Measurements from ENCODE around the gene RAG1.

DNA sequence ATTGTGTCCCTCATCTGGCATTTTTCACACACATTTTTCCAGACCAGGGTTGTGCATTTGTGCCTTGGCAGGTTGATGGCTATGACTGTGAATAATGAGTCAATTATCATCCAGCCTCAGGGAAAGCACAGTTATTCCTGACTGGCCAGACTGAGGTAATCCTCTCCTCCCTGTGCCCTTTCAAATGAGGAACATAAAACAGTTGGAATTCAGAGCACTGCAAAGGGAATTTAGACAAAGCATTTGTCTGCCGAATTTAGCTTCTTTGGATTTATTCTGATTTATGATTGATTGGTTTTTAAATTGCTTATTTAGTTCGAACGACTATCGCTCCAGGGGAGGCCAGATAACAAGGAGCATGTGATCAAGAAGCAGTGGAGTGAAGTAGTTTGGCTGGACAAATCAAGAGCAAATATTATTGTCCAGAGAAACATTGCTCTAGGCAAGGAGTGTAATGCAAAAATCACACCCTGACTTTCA is 61.0 kb downstream of the RAG1 start:
- TF ChIP-seq, protein P1, sequence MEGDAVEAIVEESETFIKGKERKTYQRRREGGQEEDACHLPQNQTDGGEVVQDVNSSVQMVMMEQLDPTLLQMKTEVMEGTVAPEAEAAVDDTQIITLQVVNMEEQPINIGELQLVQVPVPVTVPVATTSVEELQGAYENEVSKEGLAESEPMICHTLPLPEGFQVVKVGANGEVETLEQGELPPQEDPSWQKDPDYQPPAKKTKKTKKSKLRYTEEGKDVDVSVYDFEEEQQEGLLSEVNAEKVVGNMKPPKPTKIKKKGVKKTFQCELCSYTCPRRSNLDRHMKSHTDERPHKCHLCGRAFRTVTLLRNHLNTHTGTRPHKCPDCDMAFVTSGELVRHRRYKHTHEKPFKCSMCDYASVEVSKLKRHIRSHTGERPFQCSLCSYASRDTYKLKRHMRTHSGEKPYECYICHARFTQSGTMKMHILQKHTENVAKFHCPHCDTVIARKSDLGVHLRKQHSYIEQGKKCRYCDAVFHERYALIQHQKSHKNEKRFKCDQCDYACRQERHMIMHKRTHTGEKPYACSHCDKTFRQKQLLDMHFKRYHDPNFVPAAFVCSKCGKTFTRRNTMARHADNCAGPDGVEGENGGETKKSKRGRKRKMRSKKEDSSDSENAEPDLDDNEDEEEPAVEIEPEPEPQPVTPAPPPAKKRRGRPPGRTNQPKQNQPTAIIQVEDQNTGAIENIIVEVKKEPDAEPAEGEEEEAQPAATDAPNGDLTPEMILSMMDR (IDR thresholded peaks at IDR 0.05) = no peak
- no peak for TF ChIP-seq EZH2 (IDR thresholded peaks at IDR 0.05; ENCODE audit: borderline replicate concordance, insufficient read depth, low read depth, low read length, poor library complexity, severe bottlenecking)
